ENCODE results near the gene MICALL2. TPM values are rescaled to one million over a fixed set of nuclear protein-coding genes. Genes with fewer than 3 reads are reported as not detected.

Gene MICALL2
- 166 TPM for total RNA-seq

- DNase-seq (ENCODE audit: low spot score) = peak; percentile 72
Measured at GRCh38 chr7:1458683-1459511, at the start of gene MICALL2. Gene MICALL2, minus strand, starts transcription at chr7:1459470. Its CDS starts 144 bp downstream, at chr7:1459326.

- no peak for DNase-seq (ENCODE audit: low spot score)
Measured at GRCh38 chr7:1508277-1508758, 49.0 kb upstream of the MICALL2 start.

- DNase-seq (ENCODE audit: low spot score) = no peak
Measured at GRCh38 chr7:1505731-1506550, 46.7 kb upstream of the MICALL2 start.

- peak; percentile 93 for DNase-seq (ENCODE audit: low spot score)
Measured at GRCh38 chr7:1503816-1504775, 44.8 kb upstream of the MICALL2 start, which contains the start of gene INTS1. Gene INTS1, minus strand, starts transcription at chr7:1504389. Its CDS starts 429 bp downstream, at chr7:1503960.

- DNase-seq (ENCODE audit: low spot score) = no peak
Measured at GRCh38 chr7:1503390-1503789, 44.1 kb upstream of the MICALL2 start.

GRCh38 chr7:1502845-1503244 lies 43.6 kb upstream of the MICALL2 start:
- DNase-seq (ENCODE audit: low spot score) = no peak

- DNase-seq (ENCODE audit: low spot score) = no peak
Measured at GRCh38 chr7:1501487-1502270, 42.4 kb upstream of the MICALL2 start.

GRCh38 chr7:1500064-1500807 lies 41.0 kb upstream of the MICALL2 start:
- no peak for DNase-seq (ENCODE audit: low spot score)

GRCh38 chr7:1499367-1500029 lies 40.2 kb upstream of the MICALL2 start:
- no peak for DNase-seq (ENCODE audit: low spot score)

- no peak for DNase-seq (ENCODE audit: low spot score)
Measured at GRCh38 chr7:1498370-1499305, 39.4 kb upstream of the MICALL2 start.

- no peak for DNase-seq (ENCODE audit: low spot score)
Measured at GRCh38 chr7:1497293-1497927, 38.1 kb upstream of the MICALL2 start.

- DNase-seq (ENCODE audit: low spot score) = no peak
Measured at GRCh38 chr7:1496531-1497292, 37.4 kb upstream of the MICALL2 start.

- DNase-seq (ENCODE audit: low spot score) = no peak
Measured at GRCh38 chr7:1495564-1496242, 36.4 kb upstream of the MICALL2 start.

- no peak for DNase-seq (ENCODE audit: low spot score)
Measured at GRCh38 chr7:1494866-1495563, 35.7 kb upstream of the MICALL2 start.

- DNase-seq (ENCODE audit: low spot score) = no peak
Measured at GRCh38 chr7:1494447-1494846, 35.2 kb upstream of the MICALL2 start.

GRCh38 chr7:1493571-1493970 lies 34.3 kb upstream of the MICALL2 start:
- no peak for DNase-seq (ENCODE audit: low spot score)

All from mucosa of gallbladder (tissue), 1 donor.